Measurements from ENCODE around the gene CCDC3. TPM values are rescaled to one million over a fixed set of nuclear protein-coding genes. Genes with fewer than 3 reads are reported as not detected.

The CCDC3 gene
- polyA plus RNA-seq, 1 of the 3 experiments (the other 2 are of a cell fraction): 0.02 TPM

DNA sequence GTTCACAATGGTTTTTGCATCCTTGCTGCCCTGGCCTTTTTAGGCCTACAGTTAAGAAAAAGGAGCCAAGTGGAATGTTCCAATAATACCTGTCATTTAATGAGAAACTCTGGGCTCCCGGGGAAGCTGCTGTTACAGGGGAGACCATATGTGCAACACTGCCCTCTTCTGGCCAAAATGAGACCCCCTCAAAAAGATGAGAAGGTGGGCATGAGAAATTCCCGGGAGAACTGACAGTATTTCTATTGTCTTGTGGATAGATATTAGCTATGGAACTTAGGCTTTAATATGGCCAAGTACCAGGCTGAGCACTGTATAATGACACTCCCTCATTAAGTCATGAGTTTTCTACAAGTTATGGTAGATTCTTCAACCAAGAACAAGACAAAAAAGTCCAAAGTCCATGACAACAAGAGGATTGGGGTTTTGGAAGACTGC, 99.4 kb downstream of the CCDC3 start (continued):
- TF ChIP-seq, protein P1, sequence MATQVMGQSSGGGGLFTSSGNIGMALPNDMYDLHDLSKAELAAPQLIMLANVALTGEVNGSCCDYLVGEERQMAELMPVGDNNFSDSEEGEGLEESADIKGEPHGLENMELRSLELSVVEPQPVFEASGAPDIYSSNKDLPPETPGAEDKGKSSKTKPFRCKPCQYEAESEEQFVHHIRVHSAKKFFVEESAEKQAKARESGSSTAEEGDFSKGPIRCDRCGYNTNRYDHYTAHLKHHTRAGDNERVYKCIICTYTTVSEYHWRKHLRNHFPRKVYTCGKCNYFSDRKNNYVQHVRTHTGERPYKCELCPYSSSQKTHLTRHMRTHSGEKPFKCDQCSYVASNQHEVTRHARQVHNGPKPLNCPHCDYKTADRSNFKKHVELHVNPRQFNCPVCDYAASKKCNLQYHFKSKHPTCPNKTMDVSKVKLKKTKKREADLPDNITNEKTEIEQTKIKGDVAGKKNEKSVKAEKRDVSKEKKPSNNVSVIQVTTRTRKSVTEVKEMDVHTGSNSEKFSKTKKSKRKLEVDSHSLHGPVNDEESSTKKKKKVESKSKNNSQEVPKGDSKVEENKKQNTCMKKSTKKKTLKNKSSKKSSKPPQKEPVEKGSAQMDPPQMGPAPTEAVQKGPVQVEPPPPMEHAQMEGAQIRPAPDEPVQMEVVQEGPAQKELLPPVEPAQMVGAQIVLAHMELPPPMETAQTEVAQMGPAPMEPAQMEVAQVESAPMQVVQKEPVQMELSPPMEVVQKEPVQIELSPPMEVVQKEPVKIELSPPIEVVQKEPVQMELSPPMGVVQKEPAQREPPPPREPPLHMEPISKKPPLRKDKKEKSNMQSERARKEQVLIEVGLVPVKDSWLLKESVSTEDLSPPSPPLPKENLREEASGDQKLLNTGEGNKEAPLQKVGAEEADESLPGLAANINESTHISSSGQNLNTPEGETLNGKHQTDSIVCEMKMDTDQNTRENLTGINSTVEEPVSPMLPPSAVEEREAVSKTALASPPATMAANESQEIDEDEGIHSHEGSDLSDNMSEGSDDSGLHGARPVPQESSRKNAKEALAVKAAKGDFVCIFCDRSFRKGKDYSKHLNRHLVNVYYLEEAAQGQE (IDR thresholded peaks at IDR 0.05; ENCODE audit: low read depth, low read length): no peak
- TF ChIP-seq FOXM1 (IDR thresholded peaks at IDR 0.05; ENCODE audit: low read depth) (no peak), RAD21 (IDR thresholded peaks at IDR 0.05; ENCODE audit: low read length) (peak; percentile 89)

DNA sequence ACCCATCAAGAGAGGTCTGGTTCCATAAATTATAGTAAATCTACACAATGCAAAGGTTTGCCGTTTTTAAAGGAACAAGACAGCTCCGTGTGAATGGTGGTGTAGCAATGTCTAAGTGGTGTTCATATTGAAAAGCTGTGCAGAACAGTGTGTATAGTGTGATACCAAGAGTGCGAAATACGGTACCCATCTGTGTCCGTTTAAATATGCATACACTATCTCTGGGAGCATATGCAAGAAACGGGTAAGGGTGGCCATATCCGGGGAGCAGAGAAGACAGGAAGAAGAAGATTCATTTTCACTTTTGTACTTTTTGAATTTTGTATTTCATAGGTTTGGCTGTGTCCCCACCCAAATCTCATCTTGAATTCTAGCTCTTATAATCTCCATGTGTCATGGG, 102.0 kb downstream of the CCDC3 start:
- no peak overlapping the region for H3K9ac ChIP-seq
- H2AFZ ChIP-seq (ENCODE audit: low read depth): no peak overlapping the region
- no peaks in the 10 kb centered on the region for H3K9me3 ChIP-seq
- no peaks in the 10 kb centered on the region for H4K20me1 ChIP-seq (ENCODE audit: insufficient read depth)
- no peak overlapping the region for H3K4me2 ChIP-seq
- ChIA-PET POLR2A (no interaction called here), CTCF (interaction anchor here (1.5 to 6.8 kb wide), 3 partner anchors 117 to 190 kb away, joined by 7 to 76 read pairs (median 51); no protein-coding TSS in a partner anchor)
- 69% methylated on average over 7 of the region's 7 CpGs for WGBS (ENCODE audit: low lambda C conversion rate)
- no peaks in the 10 kb centered on the region for H3K9me2 ChIP-seq
- no peaks in the 10 kb centered on the region for H3K36me3 ChIP-seq (replicated peaks in 1 of 2; ENCODE audit: control insufficient read depth in 1 of 2, insufficient read depth in 2 of 2, low read length in 1 of 2)
- no peak overlapping the region for H3K27ac ChIP-seq (ENCODE audit: low read depth in 2 of 2, low read length in 1 of 2)
- no peaks in the 10 kb centered on the region for H3K4me1 ChIP-seq (ENCODE audit: control insufficient read depth in 1 of 2, insufficient read depth in 2 of 2, low read depth in 1 of 2, low read length in 1 of 2)
- DNase-seq: no peak
- H3K27me3 ChIP-seq (ENCODE audit: insufficient read depth): no peaks in the 10 kb centered on the region
- TF ChIP-seq ELF1 (IDR thresholded peaks at IDR 0.05): no peak
- TF ChIP-seq, protein P2, sequence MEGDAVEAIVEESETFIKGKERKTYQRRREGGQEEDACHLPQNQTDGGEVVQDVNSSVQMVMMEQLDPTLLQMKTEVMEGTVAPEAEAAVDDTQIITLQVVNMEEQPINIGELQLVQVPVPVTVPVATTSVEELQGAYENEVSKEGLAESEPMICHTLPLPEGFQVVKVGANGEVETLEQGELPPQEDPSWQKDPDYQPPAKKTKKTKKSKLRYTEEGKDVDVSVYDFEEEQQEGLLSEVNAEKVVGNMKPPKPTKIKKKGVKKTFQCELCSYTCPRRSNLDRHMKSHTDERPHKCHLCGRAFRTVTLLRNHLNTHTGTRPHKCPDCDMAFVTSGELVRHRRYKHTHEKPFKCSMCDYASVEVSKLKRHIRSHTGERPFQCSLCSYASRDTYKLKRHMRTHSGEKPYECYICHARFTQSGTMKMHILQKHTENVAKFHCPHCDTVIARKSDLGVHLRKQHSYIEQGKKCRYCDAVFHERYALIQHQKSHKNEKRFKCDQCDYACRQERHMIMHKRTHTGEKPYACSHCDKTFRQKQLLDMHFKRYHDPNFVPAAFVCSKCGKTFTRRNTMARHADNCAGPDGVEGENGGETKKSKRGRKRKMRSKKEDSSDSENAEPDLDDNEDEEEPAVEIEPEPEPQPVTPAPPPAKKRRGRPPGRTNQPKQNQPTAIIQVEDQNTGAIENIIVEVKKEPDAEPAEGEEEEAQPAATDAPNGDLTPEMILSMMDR (IDR thresholded peaks at IDR 0.05): no peak
- TF ChIP-seq, protein P3, sequence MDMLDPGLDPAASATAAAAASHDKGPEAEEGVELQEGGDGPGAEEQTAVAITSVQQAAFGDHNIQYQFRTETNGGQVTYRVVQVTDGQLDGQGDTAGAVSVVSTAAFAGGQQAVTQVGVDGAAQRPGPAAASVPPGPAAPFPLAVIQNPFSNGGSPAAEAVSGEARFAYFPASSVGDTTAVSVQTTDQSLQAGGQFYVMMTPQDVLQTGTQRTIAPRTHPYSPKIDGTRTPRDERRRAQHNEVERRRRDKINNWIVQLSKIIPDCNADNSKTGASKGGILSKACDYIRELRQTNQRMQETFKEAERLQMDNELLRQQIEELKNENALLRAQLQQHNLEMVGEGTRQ (IDR thresholded peaks at IDR 0.05; ENCODE audit: borderline replicate concordance, low read depth, low read length): no peak
- no peaks in the 10 kb centered on the region for H3F3A ChIP-seq (replicated peaks; ENCODE audit: insufficient read depth)
- H3K79me2 ChIP-seq (ENCODE audit: insufficient read depth): no peaks in the 10 kb centered on the region
- no peak overlapping the region for H3K4me3 ChIP-seq (ENCODE audit: low read depth in 2 of 2, low read length in 1 of 2)

DNA sequence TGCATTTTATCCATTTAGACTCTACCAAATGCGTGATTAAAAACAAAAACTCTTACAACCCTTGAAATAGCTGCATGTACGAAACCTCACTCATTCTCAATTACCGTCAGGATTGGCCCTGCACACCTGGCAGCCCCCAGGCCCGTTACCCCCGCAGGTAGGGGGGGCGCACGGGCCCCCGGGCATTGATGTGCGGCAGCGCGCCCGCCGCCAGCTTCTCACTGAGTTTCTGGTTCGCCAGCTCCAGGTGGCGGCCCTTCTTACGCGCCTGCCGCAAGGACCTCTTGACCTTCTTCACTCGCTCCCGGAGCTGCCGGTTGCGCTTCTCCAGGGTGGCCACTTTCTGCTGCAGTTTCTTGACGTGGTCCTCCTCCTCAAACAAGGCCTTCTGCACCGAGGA, 103.2 kb downstream of the CCDC3 start:
- H3K27me3 ChIP-seq (ENCODE audit: insufficient read depth): no peaks in the 10 kb centered on the region
- DNase-seq: no peak
- H3K4me1 ChIP-seq (ENCODE audit: control insufficient read depth in 1 of 2, insufficient read depth in 2 of 2, low read depth in 1 of 2, low read length in 1 of 2): no peaks in the 10 kb centered on the region
- no peaks in the 10 kb centered on the region for H3F3A ChIP-seq (replicated peaks; ENCODE audit: insufficient read depth)
- H3K79me2 ChIP-seq (ENCODE audit: insufficient read depth): no peaks in the 10 kb centered on the region
- H3K9ac ChIP-seq: no peak overlapping the region
- no peaks in the 10 kb centered on the region for H3K36me3 ChIP-seq (replicated peaks in 1 of 2; ENCODE audit: control insufficient read depth in 1 of 2, insufficient read depth in 2 of 2, low read length in 1 of 2)
- no peaks in the 10 kb centered on the region for H3K9me2 ChIP-seq
- no peak overlapping the region for H3K27ac ChIP-seq (ENCODE audit: low read depth in 2 of 2, low read length in 1 of 2)
- no peak overlapping the region for H2AFZ ChIP-seq (ENCODE audit: low read depth)
- CTCF ChIA-PET: interaction anchor here (1.1 to 1.2 kb wide), 2 partner anchors 188 to 634 kb away, joined by 3 to 4 read pairs; no protein-coding TSS in a partner anchor
- no peak overlapping the region for H3K4me3 ChIP-seq (ENCODE audit: low read depth in 2 of 2, low read length in 1 of 2)
- POLR2A ChIA-PET: no interaction called here
- no peak overlapping the region for H3K4me2 ChIP-seq
- no peaks in the 10 kb centered on the region for H3K9me3 ChIP-seq
- WGBS (ENCODE audit: low lambda C conversion rate): 75% methylated on average over 24 of the region's 24 CpGs
- no peaks in the 10 kb centered on the region for H4K20me1 ChIP-seq (ENCODE audit: insufficient read depth)
- TF ChIP-seq JUND (IDR thresholded peaks at IDR 0.05) (no peak), EZH2phosphoT487 (IDR thresholded peaks at IDR 0.05; ENCODE audit: borderline replicate concordance, low read depth) (no peak), SMC3 (IDR thresholded peaks at IDR 0.05; ENCODE audit: low read depth, low read length) (no peak), EP300 (IDR thresholded peaks at IDR 0.05; ENCODE audit: borderline replicate concordance in 1 of 2, low read depth in 1 of 2, low read length in 1 of 2) (no peak), RXRA (IDR thresholded peaks at IDR 0.05; ENCODE audit: borderline replicate concordance, low read depth) (no peak), YY1 (IDR thresholded peaks at IDR 0.05; ENCODE audit: low read depth) (no peak)
- TF ChIP-seq, protein P4, sequence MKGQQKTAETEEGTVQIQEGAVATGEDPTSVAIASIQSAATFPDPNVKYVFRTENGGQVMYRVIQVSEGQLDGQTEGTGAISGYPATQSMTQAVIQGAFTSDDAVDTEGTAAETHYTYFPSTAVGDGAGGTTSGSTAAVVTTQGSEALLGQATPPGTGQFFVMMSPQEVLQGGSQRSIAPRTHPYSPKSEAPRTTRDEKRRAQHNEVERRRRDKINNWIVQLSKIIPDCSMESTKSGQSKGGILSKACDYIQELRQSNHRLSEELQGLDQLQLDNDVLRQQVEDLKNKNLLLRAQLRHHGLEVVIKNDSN (IDR thresholded peaks at IDR 0.05; ENCODE audit: borderline replicate concordance, low read depth): no peak
- TF ChIP-seq, protein P5, sequence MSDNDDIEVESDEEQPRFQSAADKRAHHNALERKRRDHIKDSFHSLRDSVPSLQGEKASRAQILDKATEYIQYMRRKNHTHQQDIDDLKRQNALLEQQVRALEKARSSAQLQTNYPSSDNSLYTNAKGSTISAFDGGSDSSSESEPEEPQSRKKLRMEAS (IDR thresholded peaks at IDR 0.05; ENCODE audit: low read depth): no peak
- TF ChIP-seq, protein P6, sequence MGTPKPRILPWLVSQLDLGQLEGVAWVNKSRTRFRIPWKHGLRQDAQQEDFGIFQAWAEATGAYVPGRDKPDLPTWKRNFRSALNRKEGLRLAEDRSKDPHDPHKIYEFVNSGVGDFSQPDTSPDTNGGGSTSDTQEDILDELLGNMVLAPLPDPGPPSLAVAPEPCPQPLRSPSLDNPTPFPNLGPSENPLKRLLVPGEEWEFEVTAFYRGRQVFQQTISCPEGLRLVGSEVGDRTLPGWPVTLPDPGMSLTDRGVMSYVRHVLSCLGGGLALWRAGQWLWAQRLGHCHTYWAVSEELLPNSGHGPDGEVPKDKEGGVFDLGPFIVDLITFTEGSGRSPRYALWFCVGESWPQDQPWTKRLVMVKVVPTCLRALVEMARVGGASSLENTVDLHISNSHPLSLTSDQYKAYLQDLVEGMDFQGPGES (IDR thresholded peaks at IDR 0.05; ENCODE audit: low read depth, low read length): no peak
- TF ChIP-seq, protein P7, sequence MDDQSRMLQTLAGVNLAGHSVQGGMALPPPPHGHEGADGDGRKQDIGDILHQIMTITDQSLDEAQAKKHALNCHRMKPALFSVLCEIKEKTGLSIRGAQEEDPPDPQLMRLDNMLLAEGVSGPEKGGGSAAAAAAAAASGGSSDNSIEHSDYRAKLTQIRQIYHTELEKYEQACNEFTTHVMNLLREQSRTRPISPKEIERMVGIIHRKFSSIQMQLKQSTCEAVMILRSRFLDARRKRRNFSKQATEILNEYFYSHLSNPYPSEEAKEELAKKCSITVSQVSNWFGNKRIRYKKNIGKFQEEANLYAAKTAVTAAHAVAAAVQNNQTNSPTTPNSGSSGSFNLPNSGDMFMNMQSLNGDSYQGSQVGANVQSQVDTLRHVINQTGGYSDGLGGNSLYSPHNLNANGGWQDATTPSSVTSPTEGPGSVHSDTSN (IDR thresholded peaks at IDR 0.05): no peak

Measured in SK-N-SH (cell line).